ENCODE measurements around the gene LACTB. TPM values are rescaled to one million over a fixed set of nuclear protein-coding genes. Genes with fewer than 3 reads are reported as not detected.

LACTB gene
- total RNA-seq, 1 experiment from 2014 or later: 4.4 TPM

- DNase-seq (ENCODE audit: low spot score): no peak
- no peaks in the 10 kb centered on the region for H3K27me3 ChIP-seq (replicated peaks; ENCODE audit: insufficient read depth, low read depth, low read length, poor library complexity)
- no peaks in the 10 kb centered on the region for H3K4me1 ChIP-seq (ENCODE audit: insufficient read depth, low read length, poor library complexity, severe bottlenecking)
- H3K36me3 ChIP-seq (ENCODE audit: insufficient read depth, low read length, poor library complexity, severe bottlenecking): no peaks in the 10 kb centered on the region
- H3K4me3 ChIP-seq (ENCODE audit: low read depth, low read length, poor library complexity, severe bottlenecking): no peak overlapping the region
- intact Hi-C loops (cut with micrococcal nuclease; ENCODE audit: unreplicated experiment): no loop called here
- no peaks in the 10 kb centered on the region for H3K9me3 ChIP-seq (ENCODE audit: low read depth, low read length, poor library complexity, severe bottlenecking)
- TF ChIP-seq EZH2 (IDR thresholded peaks at IDR 0.05; ENCODE audit: borderline replicate concordance, low read depth, low read length, poor library complexity, severe bottlenecking): no peak
- TF ChIP-seq, protein P1, sequence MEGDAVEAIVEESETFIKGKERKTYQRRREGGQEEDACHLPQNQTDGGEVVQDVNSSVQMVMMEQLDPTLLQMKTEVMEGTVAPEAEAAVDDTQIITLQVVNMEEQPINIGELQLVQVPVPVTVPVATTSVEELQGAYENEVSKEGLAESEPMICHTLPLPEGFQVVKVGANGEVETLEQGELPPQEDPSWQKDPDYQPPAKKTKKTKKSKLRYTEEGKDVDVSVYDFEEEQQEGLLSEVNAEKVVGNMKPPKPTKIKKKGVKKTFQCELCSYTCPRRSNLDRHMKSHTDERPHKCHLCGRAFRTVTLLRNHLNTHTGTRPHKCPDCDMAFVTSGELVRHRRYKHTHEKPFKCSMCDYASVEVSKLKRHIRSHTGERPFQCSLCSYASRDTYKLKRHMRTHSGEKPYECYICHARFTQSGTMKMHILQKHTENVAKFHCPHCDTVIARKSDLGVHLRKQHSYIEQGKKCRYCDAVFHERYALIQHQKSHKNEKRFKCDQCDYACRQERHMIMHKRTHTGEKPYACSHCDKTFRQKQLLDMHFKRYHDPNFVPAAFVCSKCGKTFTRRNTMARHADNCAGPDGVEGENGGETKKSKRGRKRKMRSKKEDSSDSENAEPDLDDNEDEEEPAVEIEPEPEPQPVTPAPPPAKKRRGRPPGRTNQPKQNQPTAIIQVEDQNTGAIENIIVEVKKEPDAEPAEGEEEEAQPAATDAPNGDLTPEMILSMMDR (conservative IDR thresholded peaks at IDR 0.05; ENCODE audit: low read depth, low read length): no peak
- ChIA-PET POLR2A (ENCODE audit: low non-redundant PET) (no interaction called here), CTCF (no interaction called here)
- BruUV-seq (replicated peaks): no TSS peak
- H3K27ac ChIP-seq (ENCODE audit: low read depth, low read length, poor library complexity, severe bottlenecking): no peak overlapping the region
Measured at GRCh38 chr15:63073497-63074172, 48.0 kb upstream of the LACTB start.

DNA sequence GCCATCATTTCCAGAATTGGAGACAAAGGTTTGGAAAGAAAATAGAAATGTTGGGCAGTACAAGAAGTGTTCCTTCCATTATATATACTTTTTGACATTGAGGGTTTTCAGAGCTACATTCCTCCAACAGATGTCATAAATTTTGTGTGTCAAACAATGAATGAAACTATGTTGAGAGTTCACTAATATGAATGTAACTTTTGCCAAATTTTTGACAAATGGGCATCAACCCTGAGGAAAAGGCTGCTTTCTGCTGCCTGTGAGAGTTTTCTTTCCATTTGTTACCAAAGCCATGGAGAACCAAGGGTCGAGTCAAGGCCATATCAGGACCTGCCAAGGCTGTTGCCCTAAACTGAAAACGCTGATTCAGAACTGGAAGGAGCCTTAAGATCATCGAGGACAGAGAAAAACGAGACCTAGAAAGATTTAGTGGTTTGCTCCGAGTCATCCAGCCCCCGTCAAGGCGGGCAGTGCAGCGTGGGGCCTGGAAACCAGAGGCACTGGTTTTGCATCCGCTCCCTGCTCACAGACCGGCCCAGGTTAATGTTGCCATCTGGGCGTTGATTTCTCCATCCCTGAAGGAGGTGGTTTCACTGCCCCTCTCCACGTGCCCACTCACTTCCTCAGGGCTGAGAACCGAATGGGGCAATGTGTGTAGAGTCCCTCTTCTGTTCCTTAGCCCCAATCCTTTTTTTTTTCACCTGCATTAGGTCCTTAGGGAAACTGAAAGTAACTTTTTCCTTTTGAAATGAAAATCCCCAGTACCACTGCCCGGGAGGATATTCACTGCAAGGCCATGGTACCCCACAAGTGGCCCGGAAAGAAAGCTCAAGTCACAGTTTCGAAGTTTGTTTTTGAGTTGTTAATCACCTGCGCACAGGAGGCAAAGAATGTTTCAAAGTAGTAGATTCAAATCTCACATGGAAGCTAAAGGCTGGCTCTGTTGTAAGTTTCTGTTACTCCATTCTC lies 46.4 kb upstream of the LACTB start:
- Histone ChIP-seq H3K4me3 (ENCODE audit: low read depth, low read length, poor library complexity, severe bottlenecking) (no peak overlapping the region), H3K27ac (ENCODE audit: low read depth, low read length, poor library complexity, severe bottlenecking) (no peak overlapping the region), H3K27me3 (replicated peaks; ENCODE audit: insufficient read depth, low read depth, low read length, poor library complexity) (no peaks in the 10 kb centered on the region), H3K9me3 (ENCODE audit: low read depth, low read length, poor library complexity, severe bottlenecking) (no peaks in the 10 kb centered on the region), H3K36me3 (ENCODE audit: insufficient read depth, low read length, poor library complexity, severe bottlenecking) (no peaks in the 10 kb centered on the region), H3K4me1 (ENCODE audit: insufficient read depth, low read length, poor library complexity, severe bottlenecking) (no peaks in the 10 kb centered on the region)
- ChIA-PET POLR2A (ENCODE audit: low non-redundant PET) (no interaction called here), CTCF (no interaction called here)
- BruUV-seq (replicated peaks): no TSS peak
- no peak for DNase-seq (ENCODE audit: low spot score)
- TF ChIP-seq, protein P1 (conservative IDR thresholded peaks at IDR 0.05; ENCODE audit: low read depth, low read length): no peak
- TF ChIP-seq EZH2 (IDR thresholded peaks at IDR 0.05; ENCODE audit: borderline replicate concordance, low read depth, low read length, poor library complexity, severe bottlenecking): no peak
- intact Hi-C loops (cut with micrococcal nuclease; ENCODE audit: unreplicated experiment): no loop called here

GRCh38 chr15:63075984-63076713 lies 45.5 kb upstream of the LACTB start:
- no peak for DNase-seq (ENCODE audit: low spot score)
- TF ChIP-seq EZH2 (IDR thresholded peaks at IDR 0.05; ENCODE audit: borderline replicate concordance, low read depth, low read length, poor library complexity, severe bottlenecking): no peak
- TF ChIP-seq, protein P1 (conservative IDR thresholded peaks at IDR 0.05; ENCODE audit: low read depth, low read length): no peak
- H3K27me3 ChIP-seq (replicated peaks; ENCODE audit: insufficient read depth, low read depth, low read length, poor library complexity): no peaks in the 10 kb centered on the region
- H3K4me1 ChIP-seq (ENCODE audit: insufficient read depth, low read length, poor library complexity, severe bottlenecking): no peaks in the 10 kb centered on the region
- intact Hi-C loops (cut with micrococcal nuclease; ENCODE audit: unreplicated experiment): no loop called here
- CTCF ChIA-PET: no interaction called here
- H3K9me3 ChIP-seq (ENCODE audit: low read depth, low read length, poor library complexity, severe bottlenecking): no peaks in the 10 kb centered on the region
- no peak overlapping the region for H3K27ac ChIP-seq (ENCODE audit: low read depth, low read length, poor library complexity, severe bottlenecking)
- POLR2A ChIA-PET (ENCODE audit: low non-redundant PET): no interaction called here
- no TSS peak for BruUV-seq (replicated peaks)
- H3K36me3 ChIP-seq (ENCODE audit: insufficient read depth, low read length, poor library complexity, severe bottlenecking): no peaks in the 10 kb centered on the region
- no peak overlapping the region for H3K4me3 ChIP-seq (ENCODE audit: low read depth, low read length, poor library complexity, severe bottlenecking)

Measured in A673 (cell line).